Aorta (tissue), 5 donors: Measurements from ENCODE around the gene CD2BP2. TPM values are rescaled to one million over a fixed set of nuclear protein-coding genes. Genes with fewer than 3 reads are reported as not detected.
"Not testable (repeated sequence)": the region's sequence is repeated elsewhere in the genome, so short reads cannot be mapped to it uniquely, and the experiment has no call there.

Experiments used
- ATAC-seq: fragments of 200-7000 bp; cut with Tn5 transposase; one replicate; pipeline ENCODE4 v1.9.1; 2022; ENCODE audit warnings: moderate library complexity; ENCODE audit not compliant: low FRiP score
- DNase-seq, 2 donors: peaks; one replicate each; pipeline ENCODE4 v3.0.0-alpha.2; 2020
- H3K27ac ChIP-seq, 2 donors: one replicate each; pipeline ENCODE4 v1.5.1; 2013; ENCODE audit warnings: low read length in 2 of 2, mild to moderate bottlenecking in 2 of 2, moderate library complexity in 2 of 2, control low read depth in 1 of 2, inconsistent platforms in 1 of 2, low read depth in 1 of 2
- H3K27me3 ChIP-seq, 2 donors: one replicate each; pipeline ENCODE4 v1.6.1; 2013; ENCODE audit warnings: control low read depth in 1 of 2, low read length in 1 of 2, mild to moderate bottlenecking in 1 of 2, moderate library complexity in 1 of 2; ENCODE audit not compliant: insufficient read depth in 2 of 2, control insufficient read depth in 1 of 2
- H3K36me3 ChIP-seq, 2 donors: one replicate each; pipeline ENCODE4 v1.6.1; 2013; ENCODE audit warnings: control low read depth in 1 of 2, low read length in 1 of 2, mild to moderate bottlenecking in 1 of 2; ENCODE audit not compliant: insufficient read depth in 2 of 2, control insufficient read depth in 1 of 2
- H3K4me1 ChIP-seq, 2 donors: one replicate each; pipeline ENCODE4 v1.6.1; 2013; ENCODE audit warnings: low read length in 2 of 2, control low read depth in 1 of 2, mild to moderate bottlenecking in 1 of 2, moderate library complexity in 1 of 2; ENCODE audit not compliant: insufficient read depth in 2 of 2, control insufficient read depth in 1 of 2
- H3K4me3 ChIP-seq, 2 donors: one replicate each; pipeline ENCODE4 v1.5.1; 2013; ENCODE audit warnings: low read length in 2 of 2, control low read depth in 1 of 2, mild to moderate bottlenecking in 1 of 2
- H3K9me3 ChIP-seq: one replicate; pipeline ENCODE4 v1.6.1; 2013; ENCODE audit warnings: mild to moderate bottlenecking, low read length; ENCODE audit not compliant: control insufficient read depth
- WGBS, 2 donors: extraction: QIAGEN DNeasy Blood & Tissue Kit; methylation state at CpG; one replicate each; pipeline ENCODE4 v1.1.7; 2013; 5-methylcytosine and 5-hydroxymethylcytosine counted together
- intact Hi-C, 2 donors: fragments of 100-400 bp; cut with DNase I; formaldehyde crosslinking; loops; one replicate each; pipeline versions ENCODE4 v1.14.2 to v1.15.0; 2022
- polyA plus RNA-seq, 2 donors: library from polyadenylated mRNA; stranded (reverse); fragments of 200-250 nt; gene quantifications; one replicate each; pipeline ENCODE4 v1.2.3, GENCODE V29; 2013
- total RNA-seq, 2 donors: library from RNA; stranded (reverse); fragmentation: NEBNext Ultra II Directional; extraction: Animal tissue kit (Norgen Biotek cat#: 25700); gene quantifications; one replicate each; pipeline ENCODE4 v1.2.1, GENCODE V29; 2021
- donor health status: healthy with polysubstance abuse.
- donor health status: Bipolar disorder and iron deficiency.
- donor health status: DM: no; HTN: no; CAD: no.
- donor health status: DM: no; HTN: no; CAD: no.
- donor health status: DM: yes; HTN: yes; CAD: no.

CD2BP2 gene
- total and polyA plus RNA-seq, 4 donors = 23.4 to 51.3 (median 46.9) TPM

DNA sequence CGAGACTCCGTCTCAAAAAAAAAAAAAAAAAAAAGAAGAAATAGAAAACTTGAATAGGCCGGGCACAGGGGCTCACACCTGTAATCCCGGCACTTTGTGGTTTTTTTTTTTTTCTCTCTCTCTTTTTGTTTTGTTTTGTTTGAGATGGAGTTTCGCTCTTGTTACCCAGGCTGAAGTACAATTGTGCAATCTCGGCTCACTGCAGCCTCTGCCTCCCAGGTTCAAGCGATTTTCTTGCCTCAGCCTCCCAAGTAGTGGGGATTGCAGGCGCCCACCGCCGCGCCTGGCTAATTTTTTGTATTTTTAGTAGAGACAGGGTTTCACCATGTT lies 11.7 kb downstream of the CD2BP2 start:
- H3K9me3 ChIP-seq, H3K4me3 ChIP-seq, H3K27me3 ChIP-seq, H3K36me3 ChIP-seq, intact Hi-C loops, H3K27ac ChIP-seq, H3K4me1 ChIP-seq, ATAC-seq: not testable (repeated sequence)
- peak in 1 of 2 donors; percentile 31 for DNase-seq
- WGBS, 2 donors = 94% methylated on average over 11 of the region's 11 CpGs

DNA sequence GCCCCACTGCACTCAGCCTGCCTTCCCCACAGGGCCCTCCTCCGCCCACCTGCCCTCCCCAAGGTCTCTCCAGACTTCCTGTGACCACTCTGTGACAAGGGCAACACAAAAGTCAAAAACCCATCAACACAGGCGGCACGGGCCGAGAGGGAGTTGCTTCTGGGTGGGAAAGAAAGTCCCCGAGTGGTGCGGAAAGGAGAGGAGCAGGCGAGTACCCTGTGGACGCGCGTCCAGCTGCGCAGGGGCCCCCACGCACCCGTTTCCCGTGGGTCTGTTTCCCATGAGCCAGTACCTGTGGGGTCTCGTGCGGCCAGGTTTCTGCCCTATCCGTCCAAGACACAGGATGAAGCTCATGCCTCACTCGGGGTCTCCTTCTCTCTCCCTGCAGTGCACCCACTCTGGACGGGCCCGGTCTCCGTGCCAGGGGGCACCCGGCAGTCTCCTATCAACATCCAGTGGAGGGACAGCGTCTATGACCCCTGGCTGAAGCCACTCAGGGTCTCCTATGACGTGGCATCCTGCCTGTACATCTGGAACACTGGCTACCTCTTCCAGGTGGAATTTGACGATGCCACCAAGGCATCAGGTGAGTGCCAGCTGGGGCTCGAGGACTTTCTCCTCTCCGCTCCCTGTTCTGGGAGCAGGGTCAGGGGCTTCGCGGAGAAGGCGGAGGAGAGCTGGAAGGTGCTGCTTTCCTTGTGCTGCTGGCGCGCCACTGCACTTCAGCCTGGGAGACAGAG lies 12.2 kb downstream of the CD2BP2 start:
- ATAC-seq = no peak
- no peak overlapping the region for H3K27ac ChIP-seq
- no peak overlapping the region for H3K4me3 ChIP-seq
- no peaks in the 10 kb centered on the region for H3K9me3 ChIP-seq
- peak in 1 of 2 donors; percentile 66 for DNase-seq
- H3K27me3 ChIP-seq = no peaks in the 10 kb centered on the region
- intact Hi-C loops = no loop called here
- WGBS, 2 donors = 90 to 93% methylated on average over 32 of the region's 32 CpGs
- no peaks in the 10 kb centered on the region for H3K4me1 ChIP-seq
- H3K36me3 ChIP-seq = no peaks in the 10 kb centered on the region

DNA sequence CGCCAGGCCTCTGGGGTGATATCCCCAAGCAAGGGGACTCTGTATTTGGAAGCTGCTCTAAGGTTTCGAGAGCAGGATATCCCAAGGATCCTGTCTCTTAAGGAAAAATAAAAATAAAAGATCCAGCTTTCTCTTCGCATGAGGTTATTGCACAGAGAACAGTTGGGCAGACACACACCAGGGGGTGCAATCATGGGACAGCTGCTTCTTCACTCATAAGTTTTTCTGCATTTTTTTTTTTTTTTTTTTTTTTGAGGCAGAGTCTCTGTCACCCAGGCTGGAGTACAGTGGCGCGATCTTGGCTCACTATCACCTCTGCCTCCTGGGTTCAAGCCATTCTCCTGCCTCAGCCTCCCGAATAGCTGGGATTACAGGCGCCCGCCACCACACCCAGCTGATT lies 13.1 kb downstream of the CD2BP2 start:
- intact Hi-C loops, H3K36me3 ChIP-seq, H3K27me3 ChIP-seq, H3K4me1 ChIP-seq, DNase-seq, H3K27ac ChIP-seq, H3K4me3 ChIP-seq, ATAC-seq, H3K9me3 ChIP-seq: not testable (repeated sequence)
- 94 to 95% methylated on average over 8 of the region's 8 CpGs for WGBS, 2 donors

DNA sequence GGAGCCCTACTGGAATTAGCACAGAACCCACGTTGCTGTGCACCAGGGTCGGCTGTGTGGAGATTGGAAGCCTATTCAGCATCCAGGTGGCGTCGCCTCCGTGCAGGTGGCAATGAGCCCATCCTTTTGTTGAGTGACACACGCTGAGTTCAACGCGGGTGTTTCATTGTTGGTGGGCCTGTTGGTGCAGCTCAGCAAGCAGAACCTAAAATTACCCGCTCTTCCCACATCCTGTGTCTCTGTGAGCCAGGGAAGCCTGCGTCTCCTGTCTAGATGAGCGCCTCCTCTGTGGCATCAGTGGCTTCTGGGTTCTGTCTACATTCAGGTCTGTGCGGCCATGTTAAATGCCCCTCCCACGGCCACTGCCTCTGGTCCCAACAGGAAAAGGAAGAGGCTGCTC lies 14.5 kb downstream of the CD2BP2 start:
- no peak overlapping the region for H3K4me3 ChIP-seq
- H3K27ac ChIP-seq = no peak overlapping the region
- H3K36me3 ChIP-seq = no peaks in the 10 kb centered on the region
- no peak for ATAC-seq
- no peaks in the 10 kb centered on the region for H3K9me3 ChIP-seq
- DNase-seq = peak in 1 of 2 donors; percentile 53
- no peaks in the 10 kb centered on the region for H3K27me3 ChIP-seq
- H3K4me1 ChIP-seq = no peaks in the 10 kb centered on the region
- intact Hi-C loops = no loop called here
- 88 to 95% methylated on average over 13 of the region's 13 CpGs for WGBS, 2 donors

DNA sequence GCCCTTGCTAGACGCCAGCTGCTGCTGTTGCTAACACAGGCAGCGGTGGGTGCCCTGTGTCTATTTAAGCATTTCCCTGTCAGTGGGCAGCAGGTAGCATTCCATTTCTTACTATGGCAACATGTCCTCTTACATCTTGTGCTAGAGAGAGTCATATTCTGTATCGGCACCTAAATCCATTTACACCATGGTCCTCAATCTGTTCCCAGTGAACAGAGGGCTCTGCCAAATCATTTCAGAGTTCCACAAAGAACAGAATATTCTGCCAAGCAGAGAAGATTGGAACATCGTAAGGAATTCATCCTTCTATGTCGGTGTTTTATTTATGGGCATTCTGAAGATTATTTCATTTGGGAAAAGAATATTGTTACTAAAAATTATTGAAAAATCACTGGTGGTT lies 16.4 kb downstream of the CD2BP2 start:
- intact Hi-C loops, ATAC-seq: not testable (repeated sequence)
- WGBS, 2 donors = 13 to 23% methylated on average over 3 to 5 of the region's 5 CpGs

DNA sequence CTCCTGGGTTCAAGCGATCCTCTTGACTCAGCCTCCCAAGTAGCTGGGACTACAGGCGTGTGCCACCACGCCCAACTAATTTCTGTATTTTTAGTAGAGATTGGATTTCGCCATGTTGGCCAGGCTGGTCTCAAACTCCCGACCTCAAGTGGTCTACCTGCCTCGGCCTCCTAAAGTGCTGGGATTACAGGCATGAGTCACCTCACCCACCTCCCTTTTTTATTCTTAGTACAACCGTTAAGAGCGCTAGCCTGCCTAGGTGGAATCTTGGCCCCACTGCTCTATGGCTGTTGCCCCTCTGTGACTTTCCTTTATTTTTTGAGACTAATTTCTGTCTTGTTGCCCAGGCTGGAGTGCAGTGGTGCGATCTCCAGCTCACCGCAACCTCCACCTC lies 17.1 kb downstream of the CD2BP2 start:
- H3K27ac ChIP-seq, H3K4me3 ChIP-seq, H3K27me3 ChIP-seq, ATAC-seq, H3K4me1 ChIP-seq, intact Hi-C loops, H3K36me3 ChIP-seq, H3K9me3 ChIP-seq: not testable (repeated sequence)
- 88 to 97% methylated on average over 10 of the region's 10 CpGs for WGBS, 2 donors
- peak in 1 of 2 donors; percentile 14 for DNase-seq

More for the DNA sequence above, 16.4 kb downstream of the CD2BP2 start:
- not testable (repeated sequence) for H3K27ac ChIP-seq, DNase-seq, H3K4me3 ChIP-seq, H3K9me3 ChIP-seq, H3K27me3 ChIP-seq, H3K36me3 ChIP-seq, H3K4me1 ChIP-seq

DNA sequence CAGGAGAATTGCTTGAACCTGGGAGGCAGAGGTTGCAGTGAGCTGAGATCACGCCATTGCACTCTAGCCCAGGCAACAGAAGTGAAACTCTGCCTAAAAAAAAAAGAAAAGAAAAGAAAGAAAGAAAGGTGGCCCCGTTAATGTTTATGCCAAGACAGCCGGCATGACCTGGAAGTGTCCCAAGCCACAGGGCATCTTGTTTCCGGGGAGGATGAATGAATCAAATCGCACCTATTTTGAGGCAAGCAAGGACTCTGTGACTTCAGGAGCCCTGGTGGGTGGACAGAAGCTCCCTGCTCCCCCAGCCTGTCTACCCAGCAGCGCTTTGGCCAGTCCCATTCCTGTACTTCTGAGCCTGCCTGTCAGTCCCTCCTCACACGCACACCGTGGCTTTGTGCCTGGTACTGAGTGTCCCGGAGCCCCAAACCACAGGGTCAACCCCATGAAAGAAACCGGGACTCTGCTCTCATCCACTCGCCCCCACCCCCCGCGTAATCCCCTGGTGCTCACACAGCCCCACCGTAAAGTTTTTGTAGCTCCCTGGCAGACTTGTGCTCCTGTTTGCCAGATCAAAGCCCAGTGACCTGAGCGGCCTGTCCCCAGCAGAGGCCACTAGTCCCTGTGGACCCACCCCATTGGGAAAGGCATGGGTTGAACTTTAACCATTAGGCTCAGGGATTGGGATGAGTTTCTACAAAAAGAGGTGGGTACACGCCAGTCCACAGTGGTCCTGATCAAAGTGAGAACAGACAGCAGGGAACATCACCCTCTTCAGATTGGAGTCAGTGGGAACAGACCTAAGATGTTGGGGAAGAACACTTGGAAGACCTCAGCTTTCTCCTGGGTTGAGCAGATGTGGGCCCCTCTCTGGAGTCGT lies 19.3 kb downstream of the CD2BP2 start:
- WGBS, 2 donors = 46 to 55% methylated on average over 16 to 17 of the region's 17 CpGs

DNA sequence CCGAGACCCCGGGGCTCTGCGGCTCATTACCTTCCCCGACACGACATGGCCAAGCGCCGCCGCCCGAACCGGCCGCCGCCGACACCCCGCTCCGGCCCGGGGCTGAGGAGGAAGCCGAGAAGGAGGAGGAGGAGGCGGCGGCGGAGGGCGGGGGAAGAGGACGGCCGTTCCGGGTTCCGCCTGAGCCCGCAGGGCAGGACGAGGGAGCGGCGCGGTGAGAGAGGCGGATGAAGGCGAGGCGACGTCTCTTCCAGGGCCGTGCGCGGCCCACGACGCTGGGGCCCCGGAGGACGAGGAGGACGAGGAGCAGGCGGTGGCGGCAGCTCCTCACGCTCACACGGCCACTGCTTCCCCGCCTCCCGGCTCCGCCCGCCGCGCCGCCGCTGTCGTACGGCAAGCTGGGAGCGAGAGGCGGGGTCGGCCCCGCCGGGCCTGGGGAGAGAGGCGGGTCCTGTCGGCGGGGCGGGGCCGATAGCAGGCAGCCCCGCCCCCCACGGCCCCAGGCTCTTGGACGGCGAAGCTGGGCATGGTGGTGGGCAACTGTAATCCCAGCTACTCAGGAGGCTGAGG lies 20.0 kb downstream of the CD2BP2 start:
- H3K27me3 ChIP-seq, H3K36me3 ChIP-seq, H3K4me1 ChIP-seq, H3K9me3 ChIP-seq: not testable (repeated sequence)
- H3K4me3 ChIP-seq = peak overlapping the region; percentile 10 to 40
- H3K27ac ChIP-seq = peak overlapping the region in 1 of 2 donors; percentile 78
- peak; percentile 97 for ATAC-seq
- DNase-seq = peak; percentile 90 to 94
- 1% methylated on average over 58 to 70 of the region's 70 CpGs for WGBS, 2 donors
- intact Hi-C loops = loop anchor here in 1 of 2 donors (2.0 kb wide), 2 partner anchors 20 to 36 kb away; partner anchors contain the start of genes CD2BP2 and TBC1D10B

More for the DNA sequence above, 19.3 kb downstream of the CD2BP2 start:
- DNase-seq = peak in 1 of 2 donors; percentile 69
- Histone ChIP-seq H3K4me3 (peak overlapping the region in 1 of 2 donors; percentile 40), H3K36me3 (no peaks in the 10 kb centered on the region), H3K4me1 (no peaks in the 10 kb centered on the region), H3K9me3 (no peaks in the 10 kb centered on the region), H3K27me3 (no peaks in the 10 kb centered on the region), H3K27ac (peak overlapping the region in 1 of 2 donors; percentile 15)
- ATAC-seq = no peak
- intact Hi-C loops = loop anchor here in 1 of 2 donors (2.0 kb wide), 2 partner anchors 19 to 35 kb away; partner anchors contain the start of genes CD2BP2 and TBC1D10B
